Measurements from ENCODE around the gene ICE2.

The ICE2 gene

DNA sequence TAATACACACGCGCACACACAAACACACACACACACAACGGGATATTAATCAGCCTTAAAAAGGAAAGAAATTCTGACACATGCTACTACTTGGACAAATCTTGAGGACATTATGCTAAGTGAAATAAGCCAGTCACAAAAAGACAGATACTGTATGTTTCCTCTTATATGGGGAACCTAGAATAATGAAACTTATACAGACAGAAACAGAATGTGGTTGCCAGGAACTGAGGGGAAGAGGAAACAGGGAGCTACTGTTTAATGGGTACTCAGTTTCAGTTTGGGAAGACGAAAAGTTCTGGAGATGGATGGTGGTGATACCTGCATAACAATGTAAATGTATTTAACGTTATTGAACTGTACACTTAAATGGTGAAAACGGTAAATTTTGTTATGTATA lies 20.2 kb downstream of the ICE2 start:
- Histone ChIP-seq H3K27ac (ENCODE audit: low read length, poor library complexity, severe bottlenecking) (no peak overlapping the region), H3K4me2 (ENCODE audit: low read length, poor library complexity, severe bottlenecking) (no peak overlapping the region), H3K9me3 (ENCODE audit: control insufficient read depth, low read length) (no peaks in the 10 kb centered on the region)

GRCh38 chr15:60457985-60458384 lies 21.0 kb downstream of the ICE2 start:
- WGBS, result no CpG with 5 or more reads among the region's 3 CpGs
- Histone ChIP-seq H3K18ac (ENCODE audit: low read depth in 1 of 2, low read length in 2 of 2) (no peak overlapping the region), H2BK120ac (ENCODE audit: low read depth, low read length) (no peak overlapping the region), H3K79me1 (replicated peaks; ENCODE audit: low read length, poor library complexity, severe bottlenecking) (peaks cover 5% of the 10 kb centered on the region), H3K4me2 (ENCODE audit: low read length, poor library complexity, severe bottlenecking) (no peak overlapping the region), H3K27ac (ENCODE audit: low read length, poor library complexity, severe bottlenecking) (no peak overlapping the region), H3K36me3 (ENCODE audit: control insufficient read depth in 1 of 2, insufficient read depth in 2 of 2, low read depth in 1 of 2, low read length in 2 of 2) (peaks cover 6 to 46% of the 10 kb centered on the region in 2 experiments), H3K23ac (ENCODE audit: low read length in 2 of 2) (no peak overlapping the region), H3K4me1 (ENCODE audit: control insufficient read depth, insufficient read depth, low read depth, low read length) (no peaks in the 10 kb centered on the region), H4K91ac (ENCODE audit: low read length) (no peak overlapping the region), H2BK5ac (ENCODE audit: low read depth, low read length, poor library complexity, severe bottlenecking) (no peak overlapping the region), H4K8ac (ENCODE audit: low read length) (no peak overlapping the region), H2AFZ (ENCODE audit: low read depth, low read length) (no peak overlapping the region), H2AK5ac (ENCODE audit: low read length, severe bottlenecking) (no peak overlapping the region), H3K9me3 (ENCODE audit: control insufficient read depth, low read length) (no peaks in the 10 kb centered on the region), H3K4me3 (ENCODE audit: insufficient read depth in 1 of 2, low read depth in 1 of 2, low read length in 2 of 2) (no peak overlapping the region), H3K9ac (ENCODE audit: low read length) (no peak overlapping the region), H3K4ac (ENCODE audit: low read depth in 1 of 2, low read length in 2 of 2) (no peak overlapping the region), H2BK12ac (ENCODE audit: low read length in 2 of 2) (no peak overlapping the region), H3K27me3 (ENCODE audit: control insufficient read depth in 1 of 2, insufficient read depth in 1 of 2, low read length in 2 of 2) (no peaks in the 10 kb centered on the region), H3K14ac (ENCODE audit: low read length in 2 of 2) (no peak overlapping the region), H2BK15ac (ENCODE audit: low read depth, poor library complexity, severe bottlenecking) (no peak overlapping the region)
- DNase-seq, result no peak

More for the DNA sequence above, 20.2 kb downstream of the ICE2 start:
- no peak overlapping the region for H2BK5ac ChIP-seq (ENCODE audit: low read depth, low read length, poor library complexity, severe bottlenecking)
- no peak overlapping the region for H3K4me3 ChIP-seq (ENCODE audit: insufficient read depth in 1 of 2, low read depth in 1 of 2, low read length in 2 of 2)
- H3K27me3 ChIP-seq (ENCODE audit: control insufficient read depth in 1 of 2, insufficient read depth in 1 of 2, low read length in 2 of 2), result no peaks in the 10 kb centered on the region
- WGBS, result 100% methylated on average over 3 of the region's 6 CpGs
- H2BK120ac ChIP-seq (ENCODE audit: low read depth, low read length), result no peak overlapping the region
- H4K91ac ChIP-seq (ENCODE audit: low read length), result no peak overlapping the region
- H3K36me3 ChIP-seq (ENCODE audit: control insufficient read depth in 1 of 2, insufficient read depth in 2 of 2, low read depth in 1 of 2, low read length in 2 of 2), result peaks cover 5 to 45% of the 10 kb centered on the region in 2 experiments
- H2BK15ac ChIP-seq (ENCODE audit: low read depth, poor library complexity, severe bottlenecking), result no peak overlapping the region
- no peaks in the 10 kb centered on the region for H3K4me1 ChIP-seq (ENCODE audit: control insufficient read depth, insufficient read depth, low read depth, low read length)
- no peak overlapping the region for H3K18ac ChIP-seq (ENCODE audit: low read depth in 1 of 2, low read length in 2 of 2)
- no peak for DNase-seq
- no peak overlapping the region for H3K4ac ChIP-seq (ENCODE audit: low read depth in 1 of 2, low read length in 2 of 2)
- no peak overlapping the region for H2AK5ac ChIP-seq (ENCODE audit: low read length, severe bottlenecking)
- H2AFZ ChIP-seq (ENCODE audit: low read depth, low read length), result no peak overlapping the region
- H3K14ac ChIP-seq (ENCODE audit: low read length in 2 of 2), result no peak overlapping the region
- H2BK12ac ChIP-seq (ENCODE audit: low read length in 2 of 2), result no peak overlapping the region
- H3K23ac ChIP-seq (ENCODE audit: low read length in 2 of 2), result no peak overlapping the region
- H3K79me1 ChIP-seq (replicated peaks; ENCODE audit: low read length, poor library complexity, severe bottlenecking), result peaks cover 5% of the 10 kb centered on the region
- H4K8ac ChIP-seq (ENCODE audit: low read length), result no peak overlapping the region
- no peak overlapping the region for H3K9ac ChIP-seq (ENCODE audit: low read length)

DNA sequence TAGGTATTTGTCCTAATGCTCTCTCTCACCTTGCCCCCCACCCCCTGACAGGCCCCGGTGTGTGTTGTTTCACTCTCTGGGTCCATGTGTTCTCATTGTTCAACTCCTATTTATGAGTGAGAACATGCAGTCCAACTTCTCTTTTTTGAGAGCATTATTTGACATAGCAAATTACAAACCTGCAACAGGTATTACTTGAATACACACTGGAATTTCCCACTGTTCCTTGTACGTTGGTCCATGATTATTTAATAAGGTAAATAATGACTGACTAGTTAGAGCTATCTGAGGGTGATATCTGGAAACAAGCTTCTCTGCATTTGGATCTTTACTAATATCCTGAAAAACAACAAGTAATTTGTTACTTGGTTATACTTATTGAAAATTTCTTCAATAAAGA lies 24.1 kb downstream of the ICE2 start:
- Histone ChIP-seq H3K9ac (ENCODE audit: low read length) (no peak overlapping the region), H3K14ac (ENCODE audit: low read length in 2 of 2) (no peak overlapping the region), H2BK5ac (ENCODE audit: low read depth, low read length, poor library complexity, severe bottlenecking) (no peak overlapping the region), H3K18ac (ENCODE audit: low read depth in 1 of 2, low read length in 2 of 2) (no peak overlapping the region), H4K91ac (ENCODE audit: low read length) (no peak overlapping the region), H2BK12ac (ENCODE audit: low read length in 2 of 2) (no peak overlapping the region), H3K23ac (ENCODE audit: low read length in 2 of 2) (no peak overlapping the region), H2AK5ac (ENCODE audit: low read length, severe bottlenecking) (no peak overlapping the region), H3K4ac (ENCODE audit: low read depth in 1 of 2, low read length in 2 of 2) (no peak overlapping the region), H3K9me3 (ENCODE audit: control insufficient read depth, low read length) (no peaks in the 10 kb centered on the region), H3K4me3 (ENCODE audit: insufficient read depth in 1 of 2, low read depth in 1 of 2, low read length in 2 of 2) (no peak overlapping the region), H3K27ac (ENCODE audit: low read length, poor library complexity, severe bottlenecking) (no peak overlapping the region), H3K27me3 (ENCODE audit: control insufficient read depth in 1 of 2, insufficient read depth in 1 of 2, low read length in 2 of 2) (no peaks in the 10 kb centered on the region), H3K79me1 (replicated peaks; ENCODE audit: low read length, poor library complexity, severe bottlenecking) (peaks cover 3% of the 10 kb centered on the region), H3K4me2 (ENCODE audit: low read length, poor library complexity, severe bottlenecking) (no peak overlapping the region), H2BK15ac (ENCODE audit: low read depth, poor library complexity, severe bottlenecking) (no peak overlapping the region), H4K8ac (ENCODE audit: low read length) (no peak overlapping the region), H2BK120ac (ENCODE audit: low read depth, low read length) (no peak overlapping the region), H3K36me3 (ENCODE audit: control insufficient read depth in 1 of 2, insufficient read depth in 2 of 2, low read depth in 1 of 2, low read length in 2 of 2) (peaks cover 3 to 61% of the 10 kb centered on the region in 2 experiments), H3K4me1 (ENCODE audit: control insufficient read depth, insufficient read depth, low read depth, low read length) (no peaks in the 10 kb centered on the region), H2AFZ (ENCODE audit: low read depth, low read length) (no peak overlapping the region)
- no peak for DNase-seq
- 100% methylated on average over 1 of the region's 2 CpGs for WGBS

DNA sequence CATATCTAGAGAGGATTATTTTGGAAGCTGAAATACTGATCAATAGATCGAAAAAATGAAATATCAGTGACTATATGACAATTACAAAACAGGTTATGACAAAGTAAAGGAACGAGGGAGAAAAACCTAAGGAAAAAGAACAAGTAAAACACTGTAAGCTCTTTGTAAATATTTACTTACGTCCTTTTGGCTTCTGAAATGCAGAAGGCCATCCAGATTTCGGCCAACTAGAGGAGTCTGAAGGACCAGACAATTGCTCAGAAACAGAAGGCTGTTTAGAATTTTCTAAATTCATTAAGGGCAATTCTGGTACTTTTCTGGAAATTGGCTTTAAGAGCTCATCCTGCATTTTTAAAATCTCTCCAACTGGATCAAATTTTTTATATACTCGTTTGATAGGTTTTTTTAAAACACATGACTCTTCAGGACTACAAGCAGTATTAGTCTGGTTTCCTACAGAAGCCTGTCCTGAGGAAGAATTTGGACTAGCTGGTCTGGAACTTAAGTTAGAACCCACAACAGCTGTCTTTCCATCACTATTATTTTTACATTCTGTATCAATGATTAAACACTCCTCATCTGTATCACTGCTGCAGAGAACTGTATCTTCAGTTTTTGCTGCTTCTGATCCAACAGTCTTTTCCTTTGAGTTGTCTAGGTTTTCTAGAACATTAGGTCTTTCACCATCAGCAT lies 30.1 kb downstream of the ICE2 start:
- 92% methylated on average over 4 of the region's 5 CpGs for WGBS
- H3K9ac ChIP-seq (ENCODE audit: low read length), result no peak overlapping the region

More for the DNA sequence above, 30.1 kb downstream of the ICE2 start:
- Histone ChIP-seq H2AFZ (ENCODE audit: low read depth, low read length) (no peak overlapping the region), H2BK15ac (ENCODE audit: low read depth, poor library complexity, severe bottlenecking) (no peak overlapping the region), H2BK120ac (ENCODE audit: low read depth, low read length) (no peak overlapping the region), H3K27me3 (ENCODE audit: control insufficient read depth in 1 of 2, insufficient read depth in 1 of 2, low read length in 2 of 2) (no peaks in the 10 kb centered on the region), H3K9me3 (ENCODE audit: control insufficient read depth, low read length) (no peaks in the 10 kb centered on the region), H3K4me2 (ENCODE audit: low read length, poor library complexity, severe bottlenecking) (no peak overlapping the region), H3K4me1 (ENCODE audit: control insufficient read depth, insufficient read depth, low read depth, low read length) (no peaks in the 10 kb centered on the region), H3K23ac (ENCODE audit: low read length in 2 of 2) (no peak overlapping the region), H4K8ac (ENCODE audit: low read length) (no peak overlapping the region), H4K91ac (ENCODE audit: low read length) (no peak overlapping the region), H2BK12ac (ENCODE audit: low read length in 2 of 2) (no peak overlapping the region), H3K4me3 (ENCODE audit: insufficient read depth in 1 of 2, low read depth in 1 of 2, low read length in 2 of 2) (no peak overlapping the region), H3K4ac (ENCODE audit: low read depth in 1 of 2, low read length in 2 of 2) (no peak overlapping the region), H2BK5ac (ENCODE audit: low read depth, low read length, poor library complexity, severe bottlenecking) (no peak overlapping the region), H3K18ac (ENCODE audit: low read depth in 1 of 2, low read length in 2 of 2) (no peak overlapping the region), H3K79me1 (replicated peaks; ENCODE audit: low read length, poor library complexity, severe bottlenecking) (peaks cover 3% of the 10 kb centered on the region), H3K27ac (ENCODE audit: low read length, poor library complexity, severe bottlenecking) (no peak overlapping the region), H3K36me3 (ENCODE audit: control insufficient read depth in 1 of 2, insufficient read depth in 2 of 2, low read depth in 1 of 2, low read length in 2 of 2) (peaks cover 6 to 63% of the 10 kb centered on the region in 2 experiments), H3K14ac (ENCODE audit: low read length in 2 of 2) (no peak overlapping the region), H2AK5ac (ENCODE audit: low read length, severe bottlenecking) (no peak overlapping the region)
- DNase-seq, result no peak
